NCI-H510A treated with DMSO at 0.1 percent for 48 hours (cell line): ENCODE measurements around the gene MUSTN1.

Experiments used
- DNase-seq: peaks from one replicate; lab custom pipeline; 2025; lab: John Stamatoyannopoulos, UW

The MUSTN1 gene

GRCh38 chr3:52784931-52785590 is 49.8 kb downstream of the MUSTN1 start:
- DNase-seq = no peak

- DNase-seq = no peak
Measured at GRCh38 chr3:52784021-52784621, 50.7 kb downstream of the MUSTN1 start.

- no peak for DNase-seq
Measured at GRCh38 chr3:52783211-52783555, 51.6 kb downstream of the MUSTN1 start.
